Liver (tissue), 9 donors: ENCODE measurements around the gene YWHAE. TPM values are rescaled to one million over a fixed set of nuclear protein-coding genes. Genes with fewer than 3 reads are reported as not detected.

ENCODE experiments used
- DNase-seq: peaks from one replicate; pipeline ENCODE4 v3.0.0-alpha.2; 2017; ENCODE audit warnings: low spot score
- H3K27ac ChIP-seq, 2 donors: one replicate each; pipeline ENCODE4 v1.7.0; 2013; ENCODE audit warnings: inconsistent platforms in 2 of 2, low read length in 2 of 2, control low read depth in 1 of 2, low read depth in 1 of 2, mild to moderate bottlenecking in 1 of 2
- H3K27me3 ChIP-seq, 4 donors: one replicate each; pipeline versions ENCODE4 v1.6.1 to v1.7.0; 2013; ENCODE audit warnings: low read length in 3 of 4, inconsistent platforms in 1 of 4, mild to moderate bottlenecking in 1 of 4, moderate library complexity in 1 of 4; ENCODE audit not compliant: control insufficient read depth in 4 of 4, insufficient read depth in 4 of 4
- H3K36me3 ChIP-seq, 4 donors: one replicate each; pipeline versions ENCODE4 v1.6.1 to v1.7.0; 2013; ENCODE audit warnings: low read length in 3 of 4, mild to moderate bottlenecking in 3 of 4, low read depth in 1 of 4, moderate library complexity in 1 of 4; ENCODE audit not compliant: control insufficient read depth in 4 of 4, insufficient read depth in 3 of 4
- H3K4me1 ChIP-seq, 4 donors: one replicate each; pipeline versions ENCODE4 v1.6.1 to v1.7.0; 2013; ENCODE audit warnings: low read length in 3 of 4, mild to moderate bottlenecking in 3 of 4, moderate library complexity in 1 of 4; ENCODE audit not compliant: control insufficient read depth in 4 of 4, insufficient read depth in 4 of 4
- H3K4me3 ChIP-seq, 3 donors: one replicate each; pipeline versions ENCODE4 v1.6.1 to v1.7.0; 2013; ENCODE audit warnings: low read length in 3 of 3, control low read depth in 1 of 3, low read depth in 1 of 3, mild to moderate bottlenecking in 1 of 3
- H3K9ac ChIP-seq, 2 donors: one replicate each; pipeline ENCODE4 v1.7.0; 2013; ENCODE audit warnings: low read length in 2 of 2, mild to moderate bottlenecking in 2 of 2, moderate library complexity in 2 of 2, control low read depth in 1 of 2, low read depth in 1 of 2
- H3K9me3 ChIP-seq, 4 donors: one replicate each; pipeline versions ENCODE4 v1.6.1 to v1.7.0; 2013; ENCODE audit warnings: low read length in 3 of 4; ENCODE audit not compliant: control insufficient read depth in 4 of 4
- ATF3 ChIP-seq: IDR thresholded peaks from 2 replicates; pipeline ENCODE4 v1.6.1; 2016; ENCODE audit warnings: antibody characterized with exemption
- CTCF ChIP-seq: fragments of 150-350 bp; IDR thresholded peaks from 2 replicates; pipeline ENCODE4 v1.5.1; 2017; ENCODE audit warnings: improper control_type of control experiment, low read depth, low read length; ENCODE audit not compliant: missing input control
- EGR1 ChIP-seq, 2 donors: IDR thresholded peaks; 2 replicates each; pipeline ENCODE4 v1.6.1; 2016 to 2018; ENCODE audit warnings: antibody characterized with exemption in 2 of 2, low read depth in 2 of 2
- FOXA1 ChIP-seq: IDR thresholded peaks from 2 replicates; pipeline ENCODE4 v1.6.1; 2016; ENCODE audit warnings: antibody characterized with exemption
- FOXA2 ChIP-seq: IDR thresholded peaks from 2 replicates; pipeline ENCODE4 v1.6.1; 2016; ENCODE audit warnings: antibody characterized with exemption
- GABPA ChIP-seq, 2 donors: IDR thresholded peaks in 1 of 2; conservative IDR thresholded peaks in 1 of 2; 2 replicates each; pipeline ENCODE4 v1.6.1; 2016; ENCODE audit warnings: antibody characterized with exemption in 2 of 2, mild to moderate bottlenecking in 1 of 2, moderate library complexity in 1 of 2
- HNF4A ChIP-seq, 2 donors: conservative IDR thresholded peaks; 2 replicates each; pipeline ENCODE4 v1.6.1; 2016; ENCODE audit warnings: antibody characterized with exemption in 2 of 2, mild to moderate bottlenecking in 2 of 2
- HNF4G ChIP-seq: IDR thresholded peaks from 2 replicates; pipeline ENCODE4 v1.6.1; 2016; ENCODE audit warnings: antibody characterized with exemption
- JUND ChIP-seq, 2 donors: IDR thresholded peaks; 2 replicates each; pipeline ENCODE4 v1.6.1; 2016; ENCODE audit warnings: antibody characterized with exemption in 2 of 2
- MAX ChIP-seq: IDR thresholded peaks from 2 replicates; pipeline ENCODE4 v1.6.1; 2016; ENCODE audit warnings: antibody characterized with exemption
- NR2F2 ChIP-seq: IDR thresholded peaks from 2 replicates; pipeline ENCODE4 v1.6.1; 2016; ENCODE audit warnings: antibody characterized with exemption
- RAD21 ChIP-seq, 2 donors: IDR thresholded peaks; 2 replicates each; pipeline ENCODE4 v1.6.1; 2016; ENCODE audit warnings: antibody characterized with exemption in 2 of 2, mild to moderate bottlenecking in 2 of 2
- REST ChIP-seq: IDR thresholded peaks from 2 replicates; pipeline ENCODE4 v1.6.1; 2016; ENCODE audit warnings: antibody characterized with exemption, mild to moderate bottlenecking
- RXRA ChIP-seq, 2 donors: IDR thresholded peaks; 2 replicates each; pipeline ENCODE4 v1.6.1; 2017 to 2018; ENCODE audit warnings: antibody characterized with exemption in 2 of 2, mild to moderate bottlenecking in 1 of 2
- SP1 ChIP-seq: IDR thresholded peaks from 2 replicates; pipeline ENCODE4 v1.6.1; 2018; ENCODE audit warnings: antibody characterized with exemption, mild to moderate bottlenecking
- TAF1 ChIP-seq: conservative IDR thresholded peaks from 2 replicates; pipeline ENCODE4 v1.6.1; 2016; ENCODE audit warnings: antibody characterized with exemption, mild to moderate bottlenecking
- YY1 ChIP-seq: IDR thresholded peaks from 2 replicates; pipeline ENCODE4 v1.6.1; 2016; ENCODE audit warnings: antibody characterized with exemption, mild to moderate bottlenecking
- ZBTB33 ChIP-seq: IDR thresholded peaks from 2 replicates; pipeline ENCODE4 v1.6.1; 2016; ENCODE audit warnings: antibody characterized with exemption
- WGBS: extraction: QIAGEN DNeasy Blood & Tissue Kit; methylation state at CpG from one replicate; pipeline ENCODE4 v1.1.7; 2013; 5-methylcytosine and 5-hydroxymethylcytosine counted together
- polyA plus RNA-seq, 2 donors: library from polyadenylated mRNA; stranded (reverse) in 1 of 2; unstranded in 1 of 2; fragments of 200-250 nt in 1 of 2; fragments of >200 nt in 1 of 2; fragmentation: Nextera tagmentation in 1 of 2; extraction: Ambion mirVana in 1 of 2; gene quantifications; one replicate each; pipeline versions ENCODE4 v1.2.1 to v1.2.3, GENCODE V29; 2013 to 2015
- total RNA-seq, 2 donors: library from RNA; depleted of rRNA; stranded (reverse); fragments of >200 nt; gene quantifications; one replicate each; pipeline ENCODE4 v1.2.3, GENCODE V29; 2014
- donor health status: healthy.
- donor health status: healthy.
- donor health status: healthy.
- donor health status: healthy.
- donor health status: healthy.

YWHAE gene
- total and polyA plus RNA-seq, 4 donors, result 173 to 288 (median 202) TPM

- Histone ChIP-seq H3K9ac (no peak overlapping the region), H3K9me3 (no peaks in the 10 kb centered on the region), H3K27me3 (no peaks in the 10 kb centered on the region), H3K27ac (no peak overlapping the region), H3K36me3 (peaks cover 0 to 15% (median 6%) of the 10 kb centered on the region in 4 donors), H3K4me3 (no peak overlapping the region), H3K4me1 (peaks cover 5 to 18% (median 12%) of the 10 kb centered on the region in 4 donors)
- no peak for DNase-seq
- WGBS, result 87% methylated on average over 4 of the region's 4 CpGs
- no peak for TF ChIP-seq HNF4G
- TF ChIP-seq TAF1, result no peak
- no peak for TF ChIP-seq FOXA1
- no peak for TF ChIP-seq FOXA2
- no peak for TF ChIP-seq CTCF
- TF ChIP-seq GABPA (IDR thresholded peaks at IDR 0.05 in 1 of 2, conservative IDR thresholded peaks at IDR 0.05 in 1 of 2), result no peak
- no peak for TF ChIP-seq RAD21 (IDR thresholded peaks at IDR 0.05)
These were observed 31.4 kb downstream of the YWHAE start for GRCh38 chr17:1368588-1368987.

GRCh38 chr17:1367351-1367745 is 32.7 kb downstream of the YWHAE start:
- peak overlapping the region in 1 of 2 donors; percentile 38 for H3K9ac ChIP-seq
- peak overlapping the region in 1 of 2 donors; percentile 20 for H3K27ac ChIP-seq
- TF ChIP-seq MAX, result no peak
- no peak for TF ChIP-seq HNF4A (conservative IDR thresholded peaks at IDR 0.05)
- no peak for TF ChIP-seq ZBTB33
- no peak for TF ChIP-seq YY1
- no peak for TF ChIP-seq FOXA1
- no peak for TF ChIP-seq NR2F2
- TF ChIP-seq FOXA2, result no peak
- no peak for TF ChIP-seq RXRA (IDR thresholded peaks at IDR 0.05)
- TF ChIP-seq HNF4G, result no peak
- no peak for TF ChIP-seq TAF1
- TF ChIP-seq ATF3, result no peak
- TF ChIP-seq REST, result no peak
- TF ChIP-seq SP1, result no peak
- TF ChIP-seq CTCF, result no peak
- TF ChIP-seq GABPA (IDR thresholded peaks at IDR 0.05 in 1 of 2, conservative IDR thresholded peaks at IDR 0.05 in 1 of 2), result no peak
- TF ChIP-seq RAD21 (IDR thresholded peaks at IDR 0.05), result no peak
- no peak for TF ChIP-seq JUND (IDR thresholded peaks at IDR 0.05)
- no peak for TF ChIP-seq EGR1 (IDR thresholded peaks at IDR 0.05; ENCODE audit: low read depth in 2 of 2)
- peaks cover 0 to 11% (median 6%) of the 10 kb centered on the region in 4 donors for H3K36me3 ChIP-seq
- peaks cover 4 to 21% (median 14%) of the 10 kb centered on the region in 4 donors for H3K4me1 ChIP-seq
- 65% methylated on average over 5 of the region's 5 CpGs for whole genome bisulfite sequencing
- H3K4me3 ChIP-seq, result no peak overlapping the region
- H3K27me3 ChIP-seq, result no peaks in the 10 kb centered on the region
- H3K9me3 ChIP-seq, result no peaks in the 10 kb centered on the region
- no peak for DNase-seq
